Neural cell (in vitro differentiated cells): Measurements from ENCODE around the gene TEX13D.

Source experiments
- CTCF ChIP-seq: fragments of 450-650 bp; IDR thresholded peaks from 2 replicates; pipeline ENCODE4 v1.5.1; 2014; ENCODE audit warnings: antibody characterized with exemption, mild to moderate bottlenecking, moderate library complexity; ENCODE audit not compliant: poor library complexity, severe bottlenecking
- EP300 ChIP-seq: fragments of 450-650 bp; conservative IDR thresholded peaks from 2 replicates; pipeline ENCODE4 v1.6.1; 2014; ENCODE audit warnings: antibody characterized with exemption, mild to moderate bottlenecking, moderate library complexity; ENCODE audit not compliant: poor library complexity, severe bottlenecking
- REST ChIP-seq: IDR thresholded peaks from 2 replicates; pipeline ENCODE4 v1.6.1; 2012; ENCODE audit warnings: borderline replicate concordance

GRCh38 chrX:124338733-124339514 is 6.5 kb downstream of the TEX13D start:
- TF ChIP-seq CTCF = no peak
- TF ChIP-seq EP300 = no peak
- TF ChIP-seq REST = no peak
